A549 (cell line): ENCODE measurements around the gene GATM. TPM values are rescaled to one million over a fixed set of nuclear protein-coding genes. Genes with fewer than 3 reads are reported as not detected.

ENCODE experiments used
- ATAC-seq, 2 experiments: fragments of 200-7000 bp in 1 of 2; fragments of >200 bp in 1 of 2; cut with Nextera tagmentation in 1 of 2; cut with Tn5 transposase in 1 of 2; 3 replicates each; pipeline versions ENCODE4 v1.8.0 to v1.9.1; 2018 to 2020; ENCODE audit warnings: mild to moderate bottlenecking in 1 of 2, moderate library complexity in 1 of 2
- CTCF ChIA-PET: fragments of 300-600 bp; sonication (Branson Sonifier 250); formaldehyde crosslinking; extraction: SDS; loops from one replicate; lab custom pipeline; 2021; ENCODE audit warnings: antibody characterized with exemption, inconsistent platforms; lab: Yijun Ruan, JAX
- POLR2A ChIA-PET: fragments of 350-600 bp; formaldehyde crosslinking; extraction: SDS; loops from one replicate; lab custom pipeline; 2021; ENCODE audit warnings: antibody characterized with exemption, inconsistent platforms; lab: Yijun Ruan, JAX
- DNase-seq, 2 experiments: peaks; one replicate each; pipeline versions ENCODE4 v3.0.0 to v3.0.0-alpha.2; 2011 to 2016; ENCODE audit warnings: low read depth in 1 of 2, low spot score in 1 of 2
- FAIRE-seq: peaks from 2 replicates; lab custom pipeline; 2011; peaks lifted over from hg19 to GRCh38; lab: Jason Lieb, UNC
- H3K27ac ChIP-seq, 2 experiments: fragments of >200 bp; sonication (Bioruptor Twin); formaldehyde crosslinking; 3 replicates each; pipeline ENCODE4 v1.5.1; 2016 to 2017
- H3K4me1 ChIP-seq: fragments of >200 bp; sonication (Bioruptor Twin); formaldehyde crosslinking; 3 replicates; pipeline ENCODE4 v1.6.1; 2016
- H3K4me2 ChIP-seq: fragments of >200 bp; sonication (Bioruptor Twin); formaldehyde crosslinking; 3 replicates; pipeline ENCODE4 v1.6.1; 2016
- H3K4me3 ChIP-seq: fragments of >200 bp; sonication (Bioruptor Twin); formaldehyde crosslinking; 3 replicates; pipeline ENCODE4 v1.5.1; 2016
- H3K9me3 ChIP-seq: fragments of >200 bp; sonication (Bioruptor Twin); formaldehyde crosslinking; 3 replicates; pipeline ENCODE4 v1.6.1; 2016
- CEBPB ChIP-seq, 2 experiments: fragments of >200 bp in 1 of 2; sonication (Bioruptor Twin) in 1 of 2; formaldehyde crosslinking in 1 of 2; IDR thresholded peaks; 2 replicates each; pipeline ENCODE4 v1.6.1; 2012 to 2016
- EHF ChIP-seq: fragments of 250-450 bp; sonication (Bioruptor Pico); IDR thresholded peaks from 2 replicates; pipeline ENCODE4 v1.5.0; 2020; ENCODE audit warnings: mild to moderate bottlenecking
- EHMT2 ChIP-seq: fragments of 200-600 bp; sonication (generic); IDR thresholded peaks from 2 replicates; pipeline ENCODE4 v1.6.1; 2016; ENCODE audit warnings: antibody characterized with exemption, low read depth, mild to moderate bottlenecking, moderate library complexity
- GATA3 ChIP-seq: IDR thresholded peaks from 2 replicates; pipeline ENCODE4 v1.6.1; 2012; ENCODE audit warnings: borderline replicate concordance
- HEYL ChIP-seq: fragments of 250-450 bp; sonication (Bioruptor Pico); IDR thresholded peaks from 2 replicates; pipeline ENCODE4 v1.8.0; 2021; ENCODE audit warnings: mild to moderate bottlenecking, moderate library complexity
- HOXB5 ChIP-seq: fragments of 250-450 bp; sonication (Bioruptor Pico); IDR thresholded peaks from 2 replicates; pipeline ENCODE4 v1.5.0; 2020; ENCODE audit warnings: mild to moderate bottlenecking, moderate library complexity
- JUNB ChIP-seq: fragments of >200 bp; sonication (Bioruptor Twin); formaldehyde crosslinking; IDR thresholded peaks from 2 replicates; pipeline ENCODE4 v1.6.1; 2016
- KDM5A ChIP-seq: fragments of 200-600 bp; sonication (generic); IDR thresholded peaks from 2 replicates; pipeline ENCODE4 v1.6.1; 2016; ENCODE audit warnings: antibody characterized with exemption, mild to moderate bottlenecking
- NFE2L2 ChIP-seq: fragments of 150-350 bp; conservative IDR thresholded peaks from 2 replicates; pipeline ENCODE4 v1.6.1; 2014; ENCODE audit warnings: low read length
- NPAS2 ChIP-seq: fragments of 250-450 bp; sonication (Bioruptor Pico); IDR thresholded peaks from 2 replicates; pipeline ENCODE4 v1.8.0; 2022; ENCODE audit warnings: mild to moderate bottlenecking, moderate library complexity, borderline replicate concordance
- NR3C1 ChIP-seq: fragments of >200 bp; sonication (Bioruptor Twin); formaldehyde crosslinking; IDR thresholded peaks from 3 replicates; pipeline ENCODE4 v1.6.1; 2017
- PHF8 ChIP-seq: fragments of 200-600 bp; sonication (generic); IDR thresholded peaks from 2 replicates; pipeline ENCODE4 v1.6.1; 2016; ENCODE audit warnings: low read depth, mild to moderate bottlenecking, antibody characterized with exemption, moderate library complexity, borderline replicate concordance
- POLR2A ChIP-seq: IDR thresholded peaks from 2 replicates; pipeline ENCODE4 v1.6.1; 2012; ENCODE audit warnings: mild to moderate bottlenecking, low read length
- POLR2AphosphoS2 ChIP-seq: conservative IDR thresholded peaks from 2 replicates; pipeline ENCODE4 v1.6.1; 2012; ENCODE audit warnings: low read length, improper control_type of control experiment, inconsistent platforms
- RCOR1 ChIP-seq: fragments of 150-350 bp; IDR thresholded peaks from 2 replicates; pipeline ENCODE4 v1.6.1; 2014; ENCODE audit warnings: antibody characterized with exemption, low read length, low read depth
- RFX5 ChIP-seq: fragments of 450-650 bp; IDR thresholded peaks from 2 replicates; pipeline ENCODE4 v1.7.1; 2014; ENCODE audit warnings: antibody characterized with exemption, mild to moderate bottlenecking, moderate library complexity
- RNF2 ChIP-seq: fragments of 200-600 bp; sonication (generic); IDR thresholded peaks from 2 replicates; pipeline ENCODE4 v1.6.1; 2016; ENCODE audit warnings: low read depth, mild to moderate bottlenecking, antibody characterized with exemption, moderate library complexity, borderline replicate concordance
- SREBF2 ChIP-seq: fragments of 450-650 bp; IDR thresholded peaks from 2 replicates; pipeline ENCODE4 v1.6.1; 2014; ENCODE audit warnings: mild to moderate bottlenecking, moderate library complexity
- ZC3H11A ChIP-seq: fragments of 450-650 bp; IDR thresholded peaks from 2 replicates; pipeline ENCODE4 v1.6.1; 2014; ENCODE audit warnings: antibody characterized with exemption, mild to moderate bottlenecking
- ZFP36 ChIP-seq: fragments of 450-650 bp; IDR thresholded peaks from 2 replicates; pipeline ENCODE4 v1.6.1; 2014; ENCODE audit warnings: borderline replicate concordance; ENCODE audit not compliant: partially characterized antibody
- ZNF302 ChIP-seq: fragments of 250-450 bp; sonication (Bioruptor Pico); IDR thresholded peaks from 2 replicates; pipeline ENCODE4 v1.9.0; 2021; ENCODE audit warnings: inconsistent platforms, mild to moderate bottlenecking, moderate library complexity
- WGBS: methylation state at CpG from one replicate; pipeline ENCODE4 v1.1.6; 2017; ENCODE audit errors: missing lambda C conversion rate; 5-methylcytosine and 5-hydroxymethylcytosine counted together
- polyA plus RNA-seq, 4 experiments: library from polyadenylated mRNA; depleted of rRNA in 3 of 4; stranded (reverse); fragments of >200 nt; fragmentation: RNase III in 1 of 4; extraction: RNeasy Plus Mini Kit Qiagen cat#74134 plus additional on column Dnase treatment in 1 of 4; gene quantifications; 2 replicates in 3 of 4; 3 replicates in 1 of 4; pipeline ENCODE4 v1.2.3, GENCODE V29; 2011 to 2017
- TF ChIP-seq, protein P1 (sequence below): fragments of 250-450 bp; sonication (Bioruptor Pico); IDR thresholded peaks from 2 replicates; pipeline ENCODE4 v1.5.0; 2020; ENCODE audit warnings: low read depth, mild to moderate bottlenecking, moderate library complexity
- TF ChIP-seq, protein P2 (sequence below): IDR thresholded peaks from 2 replicates; pipeline ENCODE4 v1.6.1; 2012
- TF ChIP-seq, protein P3 (sequence below): fragments of >200 bp; sonication (Bioruptor Twin); formaldehyde crosslinking; IDR thresholded peaks from 2 replicates; pipeline ENCODE4 v1.6.1; 2016
- TF ChIP-seq, protein P4 (sequence below): fragments of 200-600 bp; sonication (generic); IDR thresholded peaks from 2 replicates; pipeline ENCODE4 v1.6.1; 2016; ENCODE audit warnings: antibody characterized with exemption, mild to moderate bottlenecking, moderate library complexity

Gene GATM
- polyA plus RNA-seq, 2 of the 4 experiments (the other 2 are of a cell fraction), result 4.0 to 6.5 TPM

DNA sequence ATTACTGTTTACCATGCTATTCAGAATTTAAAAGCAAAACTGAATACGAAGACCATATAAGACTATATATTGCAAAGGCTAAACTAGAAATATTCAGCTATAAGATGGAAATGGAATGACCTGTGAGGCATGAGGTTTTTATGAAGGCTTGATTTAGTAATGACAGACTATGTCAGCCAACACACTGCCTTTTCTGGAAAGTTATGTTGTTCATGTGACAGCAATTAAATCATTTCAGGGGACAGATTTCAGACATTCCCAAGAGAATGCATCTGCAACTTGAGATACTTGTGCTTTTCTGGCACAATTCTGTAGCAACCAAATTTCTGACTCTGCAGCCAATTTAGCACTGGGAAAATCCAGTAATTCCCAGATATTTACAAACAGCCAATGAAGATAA, 8.6 kb upstream of the GATM start:
- WGBS, result 79% methylated on average over 1 of the region's 1 CpG
- CTCF ChIA-PET, result no interaction called here
- peaks cover 7% of the 10 kb centered on the region; the same call in 2 of the 3 replicates for H3K4me1 ChIP-seq
- TF ChIP-seq RNF2, result no peak
- TF ChIP-seq, protein P1, sequence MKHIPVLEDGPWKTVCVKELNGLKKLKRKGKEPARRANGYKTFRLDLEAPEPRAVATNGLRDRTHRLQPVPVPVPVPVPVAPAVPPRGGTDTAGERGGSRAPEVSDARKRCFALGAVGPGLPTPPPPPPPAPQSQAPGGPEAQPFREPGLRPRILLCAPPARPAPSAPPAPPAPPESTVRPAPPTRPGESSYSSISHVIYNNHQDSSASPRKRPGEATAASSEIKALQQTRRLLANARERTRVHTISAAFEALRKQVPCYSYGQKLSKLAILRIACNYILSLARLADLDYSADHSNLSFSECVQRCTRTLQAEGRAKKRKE (CRISPR knock-in tag), result no peak
- no peak for TF ChIP-seq NFE2L2
- TF ChIP-seq, protein P2, sequence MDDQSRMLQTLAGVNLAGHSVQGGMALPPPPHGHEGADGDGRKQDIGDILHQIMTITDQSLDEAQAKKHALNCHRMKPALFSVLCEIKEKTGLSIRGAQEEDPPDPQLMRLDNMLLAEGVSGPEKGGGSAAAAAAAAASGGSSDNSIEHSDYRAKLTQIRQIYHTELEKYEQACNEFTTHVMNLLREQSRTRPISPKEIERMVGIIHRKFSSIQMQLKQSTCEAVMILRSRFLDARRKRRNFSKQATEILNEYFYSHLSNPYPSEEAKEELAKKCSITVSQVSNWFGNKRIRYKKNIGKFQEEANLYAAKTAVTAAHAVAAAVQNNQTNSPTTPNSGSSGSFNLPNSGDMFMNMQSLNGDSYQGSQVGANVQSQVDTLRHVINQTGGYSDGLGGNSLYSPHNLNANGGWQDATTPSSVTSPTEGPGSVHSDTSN, result no peak
- TF ChIP-seq EHMT2, result no peak
- TF ChIP-seq CEBPB (IDR thresholded peaks at IDR 0.05), result no peak
- no peak for TF ChIP-seq NR3C1
- no peak for TF ChIP-seq HEYL (CRISPR knock-in tag)
- TF ChIP-seq, protein P3, sequence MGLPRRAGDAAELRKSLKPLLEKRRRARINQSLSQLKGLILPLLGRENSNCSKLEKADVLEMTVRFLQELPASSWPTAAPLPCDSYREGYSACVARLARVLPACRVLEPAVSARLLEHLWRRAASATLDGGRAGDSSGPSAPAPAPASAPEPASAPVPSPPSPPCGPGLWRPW, result no peak
- no peak for TF ChIP-seq ZNF302 (CRISPR knock-in tag)
- TF ChIP-seq ZFP36, result no peak
- no peak for TF ChIP-seq GATA3
- no peak for TF ChIP-seq RFX5
- no peak for TF ChIP-seq POLR2A
- no peak for TF ChIP-seq JUNB
- TF ChIP-seq EHF (CRISPR knock-in tag), result no peak
- TF ChIP-seq KDM5A, result no peak
- no peak for TF ChIP-seq HOXB5
- no peak for TF ChIP-seq NPAS2 (CRISPR knock-in tag)
- no peak for TF ChIP-seq SREBF2
- H3K27ac ChIP-seq, result no peak overlapping the region; a peak in 1 of 6 replicates
- ATAC-seq (no peak), DNase-seq (no peak), FAIRE-seq (no peak)
- POLR2A ChIA-PET, result no interaction called here
- H3K9me3 ChIP-seq, result no peaks in the 10 kb centered on the region
- H3K4me3 ChIP-seq, result no peak overlapping the region
- H3K4me2 ChIP-seq, result peak overlapping the region; percentile 29

DNA sequence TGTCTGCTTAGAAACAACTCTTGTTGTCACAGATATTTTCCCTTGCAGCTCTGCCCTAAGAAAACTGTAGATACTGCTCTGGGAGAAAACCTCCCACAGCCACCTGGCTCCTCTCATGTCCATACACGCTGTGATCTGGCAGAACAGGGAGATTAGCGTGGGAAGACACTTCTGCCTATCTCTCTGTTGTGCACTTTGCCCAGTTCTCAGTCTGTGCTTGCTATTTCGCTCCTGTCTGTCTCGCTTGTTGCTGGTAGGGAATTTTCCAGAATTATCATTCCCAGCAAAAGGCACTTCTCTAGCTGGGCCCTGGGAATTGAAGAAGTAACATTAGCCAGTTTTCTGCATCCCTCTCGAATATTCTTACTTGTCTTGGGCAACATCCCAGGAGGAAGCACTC, 8.1 kb upstream of the GATM start:
- FAIRE-seq (no peak), ATAC-seq (no peak), DNase-seq (no peak)
- POLR2A ChIA-PET, result no interaction called here
- Histone ChIP-seq H3K9me3 (no peaks in the 10 kb centered on the region), H3K4me3 (no peak overlapping the region), H3K4me1 (peaks cover 7% of the 10 kb centered on the region; the same call in 2 of the 3 replicates), H3K4me2 (no peak overlapping the region), H3K27ac (no peak overlapping the region; a peak in 1 of 6 replicates)
- WGBS, result 54% methylated on average over 5 of the region's 5 CpGs
- CTCF ChIA-PET, result no interaction called here
- TF ChIP-seq POLR2A, result no peak
- TF ChIP-seq, protein P4, sequence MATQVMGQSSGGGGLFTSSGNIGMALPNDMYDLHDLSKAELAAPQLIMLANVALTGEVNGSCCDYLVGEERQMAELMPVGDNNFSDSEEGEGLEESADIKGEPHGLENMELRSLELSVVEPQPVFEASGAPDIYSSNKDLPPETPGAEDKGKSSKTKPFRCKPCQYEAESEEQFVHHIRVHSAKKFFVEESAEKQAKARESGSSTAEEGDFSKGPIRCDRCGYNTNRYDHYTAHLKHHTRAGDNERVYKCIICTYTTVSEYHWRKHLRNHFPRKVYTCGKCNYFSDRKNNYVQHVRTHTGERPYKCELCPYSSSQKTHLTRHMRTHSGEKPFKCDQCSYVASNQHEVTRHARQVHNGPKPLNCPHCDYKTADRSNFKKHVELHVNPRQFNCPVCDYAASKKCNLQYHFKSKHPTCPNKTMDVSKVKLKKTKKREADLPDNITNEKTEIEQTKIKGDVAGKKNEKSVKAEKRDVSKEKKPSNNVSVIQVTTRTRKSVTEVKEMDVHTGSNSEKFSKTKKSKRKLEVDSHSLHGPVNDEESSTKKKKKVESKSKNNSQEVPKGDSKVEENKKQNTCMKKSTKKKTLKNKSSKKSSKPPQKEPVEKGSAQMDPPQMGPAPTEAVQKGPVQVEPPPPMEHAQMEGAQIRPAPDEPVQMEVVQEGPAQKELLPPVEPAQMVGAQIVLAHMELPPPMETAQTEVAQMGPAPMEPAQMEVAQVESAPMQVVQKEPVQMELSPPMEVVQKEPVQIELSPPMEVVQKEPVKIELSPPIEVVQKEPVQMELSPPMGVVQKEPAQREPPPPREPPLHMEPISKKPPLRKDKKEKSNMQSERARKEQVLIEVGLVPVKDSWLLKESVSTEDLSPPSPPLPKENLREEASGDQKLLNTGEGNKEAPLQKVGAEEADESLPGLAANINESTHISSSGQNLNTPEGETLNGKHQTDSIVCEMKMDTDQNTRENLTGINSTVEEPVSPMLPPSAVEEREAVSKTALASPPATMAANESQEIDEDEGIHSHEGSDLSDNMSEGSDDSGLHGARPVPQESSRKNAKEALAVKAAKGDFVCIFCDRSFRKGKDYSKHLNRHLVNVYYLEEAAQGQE, result no peak
- TF ChIP-seq POLR2AphosphoS2, result no peak
- no peak for TF ChIP-seq ZC3H11A
- TF ChIP-seq RCOR1, result no peak
- no peak for TF ChIP-seq PHF8
